Skin epidermis (tissue), 12 donors: ENCODE results near the gene TCF7L1.
A peak's percentile ranks its signal among the peaks of the same experiment; 100 is the strongest.
"Not testable (repeated sequence)": the region's sequence is repeated elsewhere in the genome, so short reads cannot be mapped to it uniquely, and the experiment has no call there.

Source experiments
- H3K27ac ChIP-seq, 21 experiments: fragments of 200-600 bp; sonication (generic) in 11 of 21; one replicate each; pipeline ENCODE4 v1.5.0; 2020; ENCODE audit warnings: mild to moderate bottlenecking in 3 of 21, inconsistent platforms in 2 of 21, moderate library complexity in 2 of 21
- H3K4me3 ChIP-seq, 7 experiments: fragments of 200-600 bp; sonication (generic) in 2 of 7; one replicate each; pipeline ENCODE4 v1.5.0; 2020; ENCODE audit warnings: inconsistent platforms in 2 of 7, mild to moderate bottlenecking in 2 of 7, moderate library complexity in 1 of 7

Gene TCF7L1, protein sequence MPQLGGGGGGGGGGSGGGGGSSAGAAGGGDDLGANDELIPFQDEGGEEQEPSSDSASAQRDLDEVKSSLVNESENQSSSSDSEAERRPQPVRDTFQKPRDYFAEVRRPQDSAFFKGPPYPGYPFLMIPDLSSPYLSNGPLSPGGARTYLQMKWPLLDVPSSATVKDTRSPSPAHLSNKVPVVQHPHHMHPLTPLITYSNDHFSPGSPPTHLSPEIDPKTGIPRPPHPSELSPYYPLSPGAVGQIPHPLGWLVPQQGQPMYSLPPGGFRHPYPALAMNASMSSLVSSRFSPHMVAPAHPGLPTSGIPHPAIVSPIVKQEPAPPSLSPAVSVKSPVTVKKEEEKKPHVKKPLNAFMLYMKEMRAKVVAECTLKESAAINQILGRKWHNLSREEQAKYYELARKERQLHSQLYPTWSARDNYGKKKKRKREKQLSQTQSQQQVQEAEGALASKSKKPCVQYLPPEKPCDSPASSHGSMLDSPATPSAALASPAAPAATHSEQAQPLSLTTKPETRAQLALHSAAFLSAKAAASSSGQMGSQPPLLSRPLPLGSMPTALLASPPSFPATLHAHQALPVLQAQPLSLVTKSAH

DNA sequence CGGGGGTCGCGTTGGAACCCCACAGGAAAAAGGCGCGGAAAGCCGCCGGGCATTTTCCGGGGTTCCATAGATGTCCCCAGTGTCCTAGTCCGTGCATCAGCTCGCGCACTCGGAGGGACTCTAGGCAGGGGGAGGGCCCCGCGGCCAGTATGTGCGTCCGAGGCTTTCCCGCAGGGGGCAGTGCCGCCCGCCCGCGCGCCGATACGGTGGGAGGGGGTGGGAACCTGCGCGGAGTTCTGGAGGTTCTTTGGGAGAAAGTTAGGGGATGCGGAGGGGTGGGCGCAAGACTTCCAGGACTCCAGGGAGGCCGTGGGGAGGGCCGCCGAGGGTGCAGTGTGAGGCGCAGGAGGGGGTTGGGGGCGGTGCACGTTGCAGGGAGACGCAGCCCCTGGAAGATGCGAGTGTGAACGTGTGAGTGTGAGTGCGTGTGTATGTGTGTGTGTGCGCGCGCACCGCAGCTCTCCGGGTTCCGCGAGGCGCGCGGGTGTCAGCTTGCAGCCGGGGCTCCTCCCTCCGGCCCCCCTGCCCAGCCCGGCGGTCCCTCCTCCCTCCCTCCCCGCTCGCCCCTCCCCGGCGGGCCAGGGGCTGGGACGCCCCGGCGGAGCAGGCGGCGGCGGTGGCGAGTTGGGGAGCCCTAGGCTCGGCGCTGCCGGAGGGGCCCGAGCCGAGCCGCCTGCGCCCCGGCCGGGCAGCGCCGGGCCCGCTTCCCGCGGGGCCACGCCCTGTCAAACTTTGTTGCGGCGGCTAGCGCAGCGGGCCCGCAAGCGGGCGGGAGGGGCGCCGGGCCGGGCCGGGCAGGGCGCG is at the start of gene TCF7L1:
Gene TCF7L1, plus strand, starts transcription at position 559 of the 804 bp plus-strand sequence. CDS start 293 bp downstream, outside the sequence.
- Histone ChIP-seq H3K4me3 (peak within 1 kb of the TSS; percentile 42 to 67 (median 57)), H3K27ac (peak within 1 kb of the TSS in 15 of 21 experiments; percentile 5 to 90 (median 59))

DNA sequence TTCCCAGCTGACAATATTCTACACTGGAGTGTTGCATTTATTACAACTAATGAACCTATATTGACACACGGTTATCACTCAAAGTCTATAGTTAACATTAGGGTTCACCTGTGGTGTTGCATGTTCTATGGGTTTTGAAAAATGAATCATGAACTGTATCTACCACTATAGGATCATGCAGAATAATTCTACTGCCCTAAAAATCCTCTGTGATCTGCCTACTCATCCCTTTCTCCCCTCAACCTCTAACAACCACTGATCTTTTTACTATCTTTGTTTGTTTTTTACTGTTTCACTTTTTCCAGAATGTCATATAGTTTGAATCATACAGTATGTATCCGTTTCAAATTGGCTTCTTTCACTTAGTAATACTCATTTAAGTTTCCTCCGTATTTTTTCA is 47.6 kb upstream of the TCF7L1 start:
- H3K27ac ChIP-seq: no peak overlapping the region
- no peak overlapping the region for H3K4me3 ChIP-seq

DNA sequence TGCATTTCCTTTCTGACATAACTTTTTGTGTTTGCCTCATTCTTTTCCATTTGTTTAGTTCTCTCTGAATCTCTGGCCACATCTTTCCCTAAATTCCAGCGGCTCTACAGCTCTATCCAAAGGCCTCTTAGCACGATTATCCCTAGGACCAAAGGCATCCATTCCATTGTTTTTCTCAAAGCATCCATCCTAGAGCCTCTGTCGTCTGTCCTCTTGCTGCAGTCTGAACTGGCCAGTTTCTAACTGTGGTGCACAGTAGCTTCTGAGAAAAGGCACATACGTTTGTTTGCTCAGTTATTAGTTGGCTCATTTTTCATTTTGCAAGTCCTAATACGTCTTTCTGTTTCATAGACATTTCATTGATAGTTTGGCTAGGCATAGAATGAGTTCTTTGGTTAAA is 45.7 kb upstream of the TCF7L1 start:
- Histone ChIP-seq H3K4me3 (no peak overlapping the region), H3K27ac (no peak overlapping the region)

DNA sequence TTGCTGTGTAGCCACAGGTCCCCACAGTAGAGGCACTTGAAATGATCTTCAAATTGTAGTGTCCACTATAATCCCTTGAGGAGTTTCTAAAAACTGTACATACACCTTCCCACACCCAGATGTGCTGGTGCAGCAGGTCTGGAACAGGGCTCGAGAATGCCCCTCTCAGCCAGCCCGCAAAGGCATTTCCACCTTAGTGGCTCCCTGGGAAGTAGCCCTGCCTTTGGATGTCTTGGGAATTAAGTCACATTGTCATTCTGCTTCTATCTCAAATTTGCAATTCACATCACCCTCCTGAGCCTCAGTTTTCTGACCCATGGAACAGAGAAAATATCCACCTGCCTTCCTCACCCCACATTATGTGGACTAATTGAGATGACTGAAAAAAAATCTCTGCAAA is 44.3 kb upstream of the TCF7L1 start:
- Histone ChIP-seq H3K27ac (no peak overlapping the region), H3K4me3 (no peak overlapping the region)

DNA sequence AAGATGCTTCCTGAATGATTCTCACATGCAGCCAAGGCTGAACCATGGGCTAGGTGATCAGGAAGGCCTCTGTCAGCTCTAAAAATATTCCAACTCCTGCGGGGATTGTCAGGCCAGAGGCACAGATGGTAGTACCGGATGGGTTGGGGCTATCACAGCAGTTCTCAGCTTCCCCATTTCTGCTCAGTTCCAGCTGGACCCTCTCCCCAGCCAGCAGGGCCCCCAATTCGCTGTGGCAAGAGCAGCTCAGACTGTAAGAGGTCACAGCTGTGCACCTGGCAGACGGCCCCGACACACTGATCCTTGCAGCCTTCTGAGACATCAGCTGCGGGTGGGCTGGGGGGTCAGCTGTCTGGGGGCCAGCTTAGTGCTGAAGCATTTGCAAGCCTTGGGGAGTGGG is 43.6 kb upstream of the TCF7L1 start:
- Histone ChIP-seq H3K27ac (no peak overlapping the region), H3K4me3 (no peak overlapping the region)

DNA sequence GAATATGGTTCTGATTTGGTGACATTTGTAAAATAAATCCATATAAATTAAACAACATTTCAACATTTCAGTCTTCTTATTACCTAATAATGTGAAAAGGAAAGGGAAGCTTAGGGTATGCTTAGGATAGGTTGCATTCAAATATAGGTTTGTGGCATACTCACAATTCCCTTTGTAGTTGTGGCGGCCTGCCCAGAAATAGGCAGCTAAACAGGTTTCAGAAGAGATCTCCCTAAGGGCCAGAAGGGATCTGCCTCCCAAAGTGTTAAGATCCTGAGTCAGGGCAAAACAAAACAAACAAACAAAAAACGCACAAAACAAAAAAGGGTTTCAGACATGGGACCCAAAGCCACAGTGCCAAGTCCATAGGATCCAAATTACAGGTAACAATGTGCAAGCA is 41.4 kb upstream of the TCF7L1 start:
- no peak overlapping the region for H3K4me3 ChIP-seq
- H3K27ac ChIP-seq: no peak overlapping the region

DNA sequence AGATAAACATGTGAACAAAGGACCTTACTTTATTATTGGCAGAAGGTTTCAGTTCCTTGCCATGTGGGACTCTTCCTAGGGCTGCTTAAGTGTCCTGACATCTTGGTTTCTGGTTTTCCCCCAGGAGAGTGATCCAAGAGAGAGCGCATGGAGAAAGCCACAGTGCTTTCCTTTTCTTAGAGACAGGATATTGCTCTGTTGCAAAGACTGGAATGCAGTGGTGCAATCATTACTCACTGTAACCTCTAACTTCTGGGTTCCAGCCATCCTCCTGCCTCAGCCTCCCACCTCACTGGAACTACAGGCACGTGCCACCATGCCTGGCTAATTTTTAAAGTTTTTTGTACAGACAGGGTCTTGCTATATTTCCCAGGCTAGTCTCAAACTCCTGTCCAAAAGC is 38.1 kb upstream of the TCF7L1 start:
- no peak overlapping the region for H3K4me3 ChIP-seq
- no peak overlapping the region for H3K27ac ChIP-seq

DNA sequence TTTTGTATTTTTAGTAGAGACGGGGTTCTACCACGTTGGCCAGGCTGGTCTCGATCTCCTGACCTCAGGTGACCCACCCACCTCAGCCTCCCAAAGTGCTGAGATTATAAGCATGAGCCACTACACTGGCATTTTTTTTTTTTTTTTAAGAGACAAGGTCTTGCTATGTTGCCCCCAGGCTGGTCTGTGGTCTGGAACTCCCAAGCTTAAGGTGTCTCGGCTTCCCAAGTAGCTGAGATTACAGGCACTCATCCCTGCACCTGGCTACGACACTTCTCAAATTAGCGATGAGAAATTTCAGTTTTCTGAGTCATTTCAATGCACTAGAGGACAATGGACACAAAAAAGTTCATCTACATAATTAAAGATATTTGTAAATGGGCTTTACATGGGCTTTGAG is 36.6 kb upstream of the TCF7L1 start:
- no peak overlapping the region for H3K4me3 ChIP-seq

DNA sequence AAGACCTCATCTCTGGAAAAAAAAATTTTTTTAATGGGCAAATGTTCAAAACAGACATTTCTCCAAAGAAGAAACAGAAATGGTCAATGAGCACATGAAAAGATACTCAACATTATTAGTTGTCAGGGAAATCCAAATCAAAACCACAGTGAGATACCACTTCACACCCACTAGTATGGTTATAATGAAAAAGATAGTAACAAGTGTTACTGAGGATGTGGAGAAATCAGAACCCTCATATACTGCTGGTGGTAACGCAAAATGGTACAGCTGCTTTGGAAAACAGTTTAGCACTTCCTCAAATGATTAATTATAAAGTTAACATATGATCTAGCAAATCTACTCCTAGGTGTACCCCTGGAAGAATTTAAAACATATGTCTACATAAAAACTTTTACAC is 29.0 kb upstream of the TCF7L1 start:
- no peak overlapping the region for H3K4me3 ChIP-seq
- H3K27ac ChIP-seq: no peak overlapping the region

More for the DNA sequence above, 36.6 kb upstream of the TCF7L1 start:
- no peak overlapping the region for H3K27ac ChIP-seq

DNA sequence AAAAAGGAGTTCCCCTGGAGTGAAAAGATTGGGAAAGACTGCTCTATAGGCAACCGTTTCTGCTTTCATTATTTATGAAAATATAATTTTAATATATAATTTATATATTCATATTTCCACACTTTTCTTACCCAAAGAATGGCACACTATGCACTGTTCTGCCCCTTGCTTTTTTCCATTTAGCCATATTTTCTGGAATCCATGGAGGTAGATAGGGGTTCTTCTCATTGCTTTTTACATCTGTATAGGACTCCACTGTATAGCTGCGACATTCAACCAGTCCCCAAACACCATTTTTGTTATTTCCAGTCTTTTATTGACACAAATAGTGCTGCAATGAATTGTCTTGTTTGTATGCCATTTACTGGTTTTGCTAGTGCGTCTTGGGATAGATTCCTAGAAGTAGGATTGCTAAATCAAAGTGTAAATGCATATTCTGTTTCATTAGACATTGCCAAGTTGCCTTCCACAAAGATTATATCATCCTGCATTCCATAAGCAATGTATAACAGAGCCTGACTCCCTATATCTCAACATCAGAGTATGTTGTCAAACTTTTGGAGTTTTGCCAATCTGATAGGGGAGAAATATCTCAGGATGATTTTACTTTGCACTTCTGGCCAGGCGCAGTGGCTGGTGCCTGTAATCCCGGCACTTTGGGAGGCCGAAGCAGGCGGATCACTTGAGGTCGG is 26.6 kb upstream of the TCF7L1 start:
- no peak overlapping the region for H3K4me3 ChIP-seq
- no peak overlapping the region for H3K27ac ChIP-seq

DNA sequence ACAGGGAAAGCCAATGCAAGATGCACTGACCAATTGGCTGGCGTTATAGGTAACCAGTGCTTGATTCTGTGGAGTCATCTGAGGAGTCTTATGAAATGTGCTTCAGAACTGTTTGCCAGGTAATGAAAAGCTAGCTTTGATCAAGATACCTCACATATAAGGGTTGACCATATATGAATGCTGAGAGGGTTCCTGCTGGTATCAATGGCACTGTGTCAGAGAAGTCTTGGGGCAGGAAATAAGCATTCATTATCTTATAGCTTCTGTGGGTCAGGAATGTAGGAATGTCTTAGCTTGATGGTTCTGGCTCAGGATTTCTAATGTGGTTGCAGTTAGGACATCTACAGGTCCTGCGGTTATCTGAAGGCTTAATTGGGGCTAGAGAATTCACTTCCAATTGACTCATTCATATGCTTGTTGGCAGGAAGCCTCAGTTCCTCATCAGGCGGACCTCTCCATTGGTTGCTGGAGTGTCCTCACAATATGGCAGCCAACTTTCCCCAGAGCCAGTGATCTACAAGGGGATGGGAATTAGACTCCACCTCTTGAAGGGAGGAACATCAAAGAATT is 22.1 kb upstream of the TCF7L1 start:
- Histone ChIP-seq H3K4me3 (no peak overlapping the region), H3K27ac (no peak overlapping the region)

DNA sequence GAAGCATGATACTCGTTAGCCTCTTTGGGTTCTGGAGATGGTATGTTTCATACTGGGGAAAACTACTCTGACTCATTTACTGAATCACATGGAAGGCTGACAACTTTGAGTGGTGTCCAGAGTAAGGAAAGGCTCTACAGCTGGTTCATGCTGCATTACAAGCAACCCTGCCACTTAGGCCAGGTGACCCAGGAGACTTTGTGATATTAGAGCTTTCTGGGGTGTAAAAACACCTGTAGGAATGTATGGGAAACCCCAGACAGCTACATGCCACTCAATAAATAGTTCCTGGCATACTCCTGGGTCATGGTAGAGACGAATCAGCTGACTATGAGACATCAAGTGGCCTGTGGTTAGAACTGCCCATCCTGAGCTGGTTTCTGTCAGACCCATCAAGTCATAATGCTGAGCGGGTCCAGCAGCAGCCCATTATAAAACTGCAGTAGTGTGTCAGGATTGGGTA is 21.3 kb upstream of the TCF7L1 start:
- Histone ChIP-seq H3K4me3 (no peak overlapping the region), H3K27ac (no peak overlapping the region)

DNA sequence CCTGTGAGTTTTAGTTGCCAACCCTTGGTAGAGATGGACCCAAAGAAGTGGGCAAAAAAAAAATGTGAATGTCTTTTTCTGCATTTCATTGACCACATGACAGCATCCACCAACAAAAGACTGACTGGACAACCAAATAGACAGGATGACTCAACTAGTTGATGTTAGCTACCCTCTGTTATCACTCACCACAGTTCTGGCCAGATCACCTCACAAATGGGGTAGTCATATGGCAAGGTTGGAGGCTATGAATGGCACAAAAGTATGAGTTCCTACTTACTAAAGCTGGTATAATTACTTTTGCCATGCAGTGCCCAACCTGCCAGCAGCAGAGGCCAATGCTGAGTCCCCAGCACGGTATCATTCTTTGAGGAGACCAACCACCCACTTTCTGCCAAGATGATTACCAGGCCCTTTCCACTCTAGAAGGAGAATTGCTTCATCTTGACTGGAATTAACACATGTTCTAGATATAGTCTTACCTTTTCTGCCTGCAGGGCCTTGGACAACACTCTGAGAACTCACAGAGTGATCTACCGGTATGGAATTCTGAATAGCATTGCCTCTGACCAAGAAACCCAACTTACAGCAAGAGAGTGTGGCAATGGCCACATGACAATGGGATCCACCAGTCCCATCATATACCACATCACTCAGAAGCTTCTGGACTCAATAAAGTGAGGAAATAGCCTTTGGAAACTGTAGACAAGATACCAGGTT is 20.1 kb upstream of the TCF7L1 start:
- no peak overlapping the region for H3K4me3 ChIP-seq
- H3K27ac ChIP-seq: no peak overlapping the region

DNA sequence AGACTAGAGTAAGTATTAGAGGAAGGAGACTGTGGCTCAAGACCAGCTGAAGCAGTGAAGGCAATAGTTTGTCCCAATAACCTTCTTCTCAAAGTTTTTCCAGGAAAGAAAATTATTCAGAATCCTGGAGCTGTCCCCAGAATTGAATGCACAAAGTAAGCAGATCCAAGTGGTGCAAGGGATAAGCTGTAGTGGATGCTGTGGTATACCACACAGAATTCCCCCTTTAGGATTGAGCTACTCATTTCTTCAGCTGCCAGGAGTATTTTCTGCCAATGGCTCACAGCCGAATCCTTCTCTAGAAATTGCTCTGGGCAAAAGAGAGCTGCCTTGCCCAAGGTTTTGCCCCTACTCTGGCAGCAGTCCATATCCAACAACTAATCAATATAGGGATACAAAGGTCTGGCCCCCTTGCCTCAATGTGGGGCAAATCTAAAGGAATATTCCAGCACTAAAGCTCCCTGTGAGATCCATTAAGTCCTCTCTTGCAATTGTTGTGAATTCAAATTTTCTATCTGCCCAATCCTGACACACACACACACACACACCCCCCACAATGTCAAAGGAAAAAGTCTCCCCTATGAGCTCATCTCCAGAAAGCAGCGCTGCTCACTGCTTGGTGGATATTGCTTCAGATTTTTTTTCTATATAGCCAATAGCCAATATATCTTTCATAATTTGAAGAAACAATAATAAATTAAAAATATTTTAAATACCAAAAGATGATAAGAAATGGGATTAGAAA is 18.4 kb upstream of the TCF7L1 start:
- no peak overlapping the region for H3K27ac ChIP-seq
- no peak overlapping the region for H3K4me3 ChIP-seq

DNA sequence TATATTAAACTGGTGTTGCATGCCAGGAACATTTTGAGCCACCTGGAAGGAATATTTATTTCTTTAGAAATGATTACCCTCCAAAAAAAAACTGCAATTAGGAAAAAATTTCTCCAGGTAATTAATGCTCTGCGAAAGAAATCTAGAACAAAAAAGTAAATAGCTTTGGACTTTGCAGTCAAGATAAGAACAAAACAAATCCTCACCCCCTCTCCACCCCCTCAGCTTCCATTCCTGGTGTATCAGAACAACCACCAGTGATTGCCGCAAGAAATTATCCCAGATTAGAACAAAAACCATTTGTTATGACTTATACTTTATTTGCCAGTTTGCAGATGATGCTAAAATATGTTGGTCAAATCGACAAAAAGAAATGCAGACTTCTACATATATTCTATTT is 17.0 kb upstream of the TCF7L1 start:
- Histone ChIP-seq H3K27ac (no peak overlapping the region), H3K4me3 (no peak overlapping the region)

DNA sequence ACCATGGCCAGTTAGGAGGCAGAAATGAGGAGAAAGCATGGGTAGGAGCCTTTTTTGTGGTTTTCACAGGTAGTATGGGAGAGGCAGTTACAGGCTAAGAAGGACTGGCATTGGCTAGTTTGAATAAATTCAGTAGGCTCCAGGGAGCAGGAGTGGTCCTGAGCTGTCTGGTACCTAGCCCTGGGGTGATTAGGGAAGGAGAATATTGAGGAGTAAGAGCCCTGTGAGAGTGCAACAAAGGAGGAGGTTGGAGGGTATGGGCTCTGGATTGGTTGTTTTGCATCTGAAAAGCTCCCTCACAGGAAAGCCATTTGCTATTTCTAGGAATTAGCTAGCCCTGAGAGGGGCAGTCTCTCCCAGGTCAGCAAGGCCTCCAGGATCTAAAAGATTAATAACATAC is 13.3 kb upstream of the TCF7L1 start:
- H3K4me3 ChIP-seq: no peak overlapping the region
- no peak overlapping the region for H3K27ac ChIP-seq

DNA sequence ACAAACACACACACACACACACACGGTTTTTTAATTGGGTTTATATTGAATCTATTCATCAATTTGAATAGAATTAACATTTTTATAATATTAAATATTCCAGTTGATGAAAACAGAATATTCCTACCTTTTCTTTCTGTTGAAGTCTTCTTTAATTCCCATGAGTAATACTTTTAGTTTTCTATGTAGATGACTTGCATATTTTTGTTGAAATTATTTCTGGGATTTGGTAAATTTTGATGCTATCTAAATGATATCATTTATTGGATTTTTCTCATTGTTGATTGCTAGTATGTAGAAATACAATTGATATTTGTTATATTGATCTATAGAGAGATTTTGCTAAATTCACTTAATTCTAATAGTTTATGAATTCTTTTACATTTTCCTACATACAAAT is 12.8 kb upstream of the TCF7L1 start:
- H3K4me3 ChIP-seq: no peak overlapping the region
- no peak overlapping the region for H3K27ac ChIP-seq

DNA sequence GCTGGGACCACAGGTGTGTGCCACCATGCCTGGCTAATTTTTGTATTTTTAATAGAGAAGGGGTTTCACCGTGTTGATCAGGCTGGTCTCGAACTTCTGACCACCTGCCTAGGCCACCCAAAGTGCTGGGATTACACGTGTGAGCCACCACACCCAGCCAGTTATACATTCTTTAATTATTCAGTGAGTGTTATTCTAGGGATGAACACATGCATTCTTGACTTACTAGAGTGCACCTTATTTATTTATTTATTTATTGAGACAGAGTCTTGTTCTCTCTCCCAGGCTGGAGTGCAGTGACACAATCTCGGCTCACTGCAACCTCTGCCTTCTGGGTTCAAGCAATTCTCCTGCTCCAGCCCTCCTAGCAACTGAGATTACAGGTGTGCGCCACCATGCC is 6.7 kb upstream of the TCF7L1 start:
- not testable (repeated sequence) for H3K27ac ChIP-seq, H3K4me3 ChIP-seq
